Gastrocnemius medialis (tissue), 4 donors: ENCODE data around the gene SMC3. TPM values are rescaled to one million over a fixed set of nuclear protein-coding genes. Genes with fewer than 3 reads are reported as not detected.
A peak's percentile ranks its signal among the peaks of the same experiment; 100 is the strongest.
"Not testable (repeated sequence)": the region's sequence is repeated elsewhere in the genome, so short reads cannot be mapped to it uniquely, and the experiment has no call there.

Source experiments
- ATAC-seq, 2 donors: fragments of 150-250 bp; one replicate each; pipeline ENCODE4 v1.9.1; 2016
- DNase-seq, 2 donors: peaks; one replicate each; pipeline ENCODE4 v3.0.0-alpha.2; 2019
- H3K27ac ChIP-seq, 4 donors: fragments of 200-600 bp; sonication (generic); 1 replicate in 1 of 4; 2 replicates in 3 of 4; pipeline ENCODE4 v1.5.1; 2016 to 2018; ENCODE audit warnings: mild to moderate bottlenecking in 2 of 4, moderate library complexity in 1 of 4
- H3K27me3 ChIP-seq, 3 donors: fragments of 200-600 bp; sonication (generic) in 2 of 3; 1 replicate in 1 of 3; 2 replicates in 2 of 3; pipeline versions ENCODE4 v1.5.1 to v1.6.0; 2016 to 2019; ENCODE audit warnings: mild to moderate bottlenecking in 1 of 3, moderate library complexity in 1 of 3
- H3K36me3 ChIP-seq, 2 donors: fragments of 200-600 bp; sonication (generic) in 1 of 2; one replicate each; pipeline ENCODE4 v1.5.1; 2017 to 2018
- H3K4me1 ChIP-seq, 2 donors: fragments of 200-600 bp; sonication (generic) in 1 of 2; one replicate each; pipeline ENCODE4 v1.5.1; 2016 to 2017; ENCODE audit warnings: mild to moderate bottlenecking in 2 of 2
- H3K4me3 ChIP-seq, 4 donors: fragments of 200-600 bp; sonication (generic) in 3 of 4; 1 replicate in 1 of 4; 2 replicates in 3 of 4; pipeline ENCODE4 v1.5.1; 2016 to 2019; ENCODE audit warnings: mild to moderate bottlenecking in 2 of 4
- H3K9me3 ChIP-seq, 3 donors: fragments of 200-600 bp; sonication (generic) in 2 of 3; 1 replicate in 1 of 3; 2 replicates in 2 of 3; pipeline ENCODE4 v1.5.1; 2016 to 2019
- CTCF ChIP-seq, 5 experiments: fragments of 450-650 bp in 3 of 5; fragments of 200-600 bp in 2 of 5; sonication (generic) in 2 of 5; IDR thresholded peaks in 4 of 5; conservative IDR thresholded peaks in 1 of 5; 1 replicate in 4 of 5; 2 replicates in 1 of 5; pipeline ENCODE4 v1.5.1; 2016 to 2019; ENCODE audit warnings: antibody characterized with exemption in 5 of 5, mild to moderate bottlenecking in 3 of 5, moderate library complexity in 3 of 5
- POLR2A ChIP-seq, 2 donors: fragments of 450-650 bp; IDR thresholded peaks; one replicate each; pipeline ENCODE4 v1.6.1; 2017; ENCODE audit warnings: antibody characterized with exemption in 2 of 2, mild to moderate bottlenecking in 2 of 2, moderate library complexity in 2 of 2
- in situ Hi-C, 4 donors: fragments of 200-750 bp; cut with MboI; loops; one replicate each; pipeline versions ENCODE4 v1.15.0 to v1.8.0; 2017; ENCODE audit warnings: low sequenced_read_pairs in 4 of 4
- intact Hi-C: fragments of 100-400 bp; cut with DNase I; formaldehyde crosslinking; loops from one replicate; pipeline ENCODE4 v1.15.1; 2023; ENCODE audit warnings: low total_unique reads
- total RNA-seq, 4 donors: library from RNA; depleted of rRNA; stranded (reverse); fragments of >200 nt; gene quantifications; one replicate each; pipeline versions ENCODE4 v1.1.0 to v1.2.3, GENCODE V29; 2016

The SMC3 gene
- total RNA-seq, 4 donors from 2014 or later, result 19.5 to 25.9 (median 21.9) TPM

GRCh38 chr10:110636932-110637557, 69.5 kb downstream of the SMC3 start:
- TF ChIP-seq POLR2A (IDR thresholded peaks at IDR 0.05) (peak in 1 of 2 donors; percentile 7), CTCF (IDR thresholded peaks at IDR 0.05 in 4 of 5, conservative IDR thresholded peaks at IDR 0.05 in 1 of 5) (no peak)
- H3K27ac ChIP-seq, result peak overlapping the region; percentile 83 to 91 (median 85)
- in situ Hi-C loops, result no loop called here
- ATAC-seq (peak; percentile 55 to 77), DNase-seq (peak; percentile 54 to 93)
- H3K27me3 ChIP-seq, result no peaks in the 10 kb centered on the region
- intact Hi-C loops, result loop anchor here (1.0 to 2.0 kb wide), 3 partner anchors 30 to 88 kb away; no protein-coding TSS in a partner anchor
- peaks cover 36 to 55% of the 10 kb centered on the region in 2 donors for H3K4me1 ChIP-seq
- no peak overlapping the region for H3K4me3 ChIP-seq
- no peaks in the 10 kb centered on the region for H3K36me3 ChIP-seq
- no peaks in the 10 kb centered on the region for H3K9me3 ChIP-seq

GRCh38 chr10:110637558-110638053, 70.1 kb downstream of the SMC3 start:
- H3K36me3 ChIP-seq, result no peaks in the 10 kb centered on the region
- intact Hi-C loops (loop anchor here (2.0 kb wide), 2 partner anchors 61 to 87 kb away; no protein-coding TSS in a partner anchor), in situ Hi-C loops (no loop called here)
- DNase-seq (peak; percentile 17 to 70), ATAC-seq (peak; percentile 68 to 77)
- peak overlapping the region; percentile 83 to 91 (median 85) for H3K27ac ChIP-seq
- TF ChIP-seq POLR2A (IDR thresholded peaks at IDR 0.05) (no peak), CTCF (IDR thresholded peaks at IDR 0.05 in 4 of 5, conservative IDR thresholded peaks at IDR 0.05 in 1 of 5) (no peak)
- H3K4me1 ChIP-seq, result peaks cover 36 to 55% of the 10 kb centered on the region in 2 donors
- H3K9me3 ChIP-seq, result no peaks in the 10 kb centered on the region
- no peaks in the 10 kb centered on the region for H3K27me3 ChIP-seq
- H3K4me3 ChIP-seq, result no peak overlapping the region

GRCh38 chr10:110638319-110638718, 70.8 kb downstream of the SMC3 start:
- no peak for TF ChIP-seq CTCF (IDR thresholded peaks at IDR 0.05 in 4 of 5, conservative IDR thresholded peaks at IDR 0.05 in 1 of 5)
- Histone ChIP-seq H3K4me3 (no peak overlapping the region), H3K27ac (peak overlapping the region; percentile 83 to 91 (median 85)), H3K4me1 (peaks cover 40 to 56% of the 10 kb centered on the region in 2 donors), H3K9me3 (no peaks in the 10 kb centered on the region), H3K27me3 (no peaks in the 10 kb centered on the region), H3K36me3 (no peaks in the 10 kb centered on the region)
- ATAC-seq (no peak), DNase-seq (no peak)
- in situ Hi-C loops (no loop called here), intact Hi-C loops (no loop called here)

- intact Hi-C loops, in situ Hi-C loops, H3K9me3 ChIP-seq, H3K27me3 ChIP-seq, H3K36me3 ChIP-seq, ATAC-seq, DNase-seq, H3K4me3 ChIP-seq: not testable (repeated sequence)
- Histone ChIP-seq H3K4me1 (peaks cover 40 to 54% of the 10 kb centered on the region in 2 donors), H3K27ac (peak overlapping the region in 2 of 4 donors; percentile 84 to 91)
Observed at GRCh38 chr10:110639046-110639445, 71.6 kb downstream of the SMC3 start.

- H3K27me3 ChIP-seq, intact Hi-C loops, in situ Hi-C loops, H3K27ac ChIP-seq, H3K36me3 ChIP-seq, DNase-seq, ATAC-seq, H3K4me3 ChIP-seq, H3K9me3 ChIP-seq: not testable (repeated sequence)
- peaks cover 35 to 49% of the 10 kb centered on the region in 2 donors for H3K4me1 ChIP-seq
Observed at GRCh38 chr10:110639858-110640257, 72.4 kb downstream of the SMC3 start.
